MM.1S (cell line): ENCODE results near the gene SMURF1.

ENCODE experiments used
- CTCF ChIP-seq: fragments of 300-600 bp; sonication (generic); IDR thresholded peaks from 2 replicates; pipeline ENCODE4 v1.5.1; 2016; ENCODE audit warnings: antibody characterized with exemption, low read length, mixed read lengths
- EZH2phosphoT487 ChIP-seq: fragments of 300-600 bp; sonication (generic); IDR thresholded peaks from 2 replicates; pipeline ENCODE4 v1.6.1; 2018; ENCODE audit warnings: antibody characterized with exemption, low read length

DNA sequence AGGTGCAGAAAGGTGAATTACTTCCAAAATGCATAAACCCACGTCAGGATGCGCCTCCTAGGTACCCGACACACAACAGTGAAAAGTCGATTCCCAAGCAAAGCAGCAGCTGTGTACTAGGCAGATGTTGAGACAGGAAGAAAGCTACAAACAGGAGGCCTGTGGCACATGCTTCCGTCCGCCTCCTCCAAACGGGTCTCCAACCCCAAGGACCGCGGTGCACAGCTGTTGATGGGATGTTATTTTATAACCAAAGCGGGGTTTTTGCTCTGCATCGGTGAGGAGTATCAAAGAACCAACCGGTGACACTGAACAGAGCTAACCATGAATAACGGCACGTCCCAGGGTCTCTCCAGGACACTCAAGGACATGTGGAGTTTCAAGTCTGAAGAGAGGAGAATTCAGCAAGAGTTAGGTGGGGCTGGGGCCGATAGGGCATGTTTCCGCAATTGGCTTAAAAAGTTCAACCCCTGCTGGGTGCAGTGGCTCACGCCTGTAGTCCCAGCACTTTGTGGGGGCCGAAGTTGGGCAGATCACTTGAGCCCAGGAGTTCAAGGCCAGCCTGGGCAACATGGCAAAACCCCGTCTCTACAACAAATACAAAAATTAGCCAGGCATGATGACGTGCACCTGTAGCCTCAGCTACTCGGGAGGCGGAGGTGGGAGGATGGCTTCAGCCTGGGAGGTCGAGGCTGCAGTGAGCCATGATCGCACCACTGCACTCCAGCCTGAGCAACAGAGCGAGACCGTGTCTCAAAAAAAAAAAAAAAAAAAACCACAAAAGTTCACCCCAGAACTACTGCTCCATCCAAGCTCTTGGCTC is 108.0 kb downstream of the SMURF1 start:
- TF ChIP-seq CTCF (no peak), EZH2phosphoT487 (no peak)
